ENCODE data around the gene MDFIC2. TPM values are rescaled to one million over a fixed set of nuclear protein-coding genes. Genes with fewer than 3 reads are reported as not detected.
"Not testable (repeated sequence)": the region's sequence is repeated elsewhere in the genome, so short reads cannot be mapped to it uniquely, and the experiment has no call there.

Gene MDFIC2
- total RNA-seq, 4 donors from 2014 or later = not detected

GRCh38 chr3:70224337-70224736 is 88.1 kb downstream of the MDFIC2 start:
- peaks cover 9% of the 10 kb centered on the region for H3K27me3 ChIP-seq
- H3K36me3 ChIP-seq = no peaks in the 10 kb centered on the region
- 48% methylated on average over 5 of the region's 5 CpGs for WGBS
- no peak overlapping the region for H3K27ac ChIP-seq
- H3K4me3 ChIP-seq = no peak overlapping the region
- DNase-seq (ENCODE audit: low spot score in 2 of 2) = no peak
- no peaks in the 10 kb centered on the region for H3K4me1 ChIP-seq
- no peaks in the 10 kb centered on the region for H3K9me3 ChIP-seq
- TF ChIP-seq EP300 (IDR thresholded peaks at IDR 0.05) (no peak), POLR2AphosphoS5 (IDR thresholded peaks at IDR 0.05) (no peak), POLR2A (IDR thresholded peaks at IDR 0.05) (no peak), CTCF (IDR thresholded peaks at IDR 0.05) (no peak)

GRCh38 chr3:70218471-70218870 is 94.0 kb downstream of the MDFIC2 start:
- Histone ChIP-seq H3K9me3 (no peaks in the 10 kb centered on the region), H3K4me1 (no peaks in the 10 kb centered on the region), H3K4me3 (no peak overlapping the region), H3K27ac (no peak overlapping the region), H3K27me3 (peaks cover 6% of the 10 kb centered on the region), H3K36me3 (no peaks in the 10 kb centered on the region)
- no peak for TF ChIP-seq POLR2A (IDR thresholded peaks at IDR 0.05)
- no peak for TF ChIP-seq POLR2AphosphoS5 (IDR thresholded peaks at IDR 0.05)
- no peak for TF ChIP-seq CTCF (IDR thresholded peaks at IDR 0.05)
- WGBS = 50% methylated on average over 3 of the region's 3 CpGs
- no peak for DNase-seq (ENCODE audit: low spot score in 2 of 2)

GRCh38 chr3:70211274-70211673 is 101.2 kb downstream of the MDFIC2 start:
- H3K27me3 ChIP-seq; H3K4me3 ChIP-seq; H3K36me3 ChIP-seq; DNase-seq (ENCODE audit: low spot score in 2 of 2); H3K27ac ChIP-seq; H3K9me3 ChIP-seq; H3K4me1 ChIP-seq: not testable (repeated sequence)

- DNase-seq (ENCODE audit: low spot score in 2 of 2) = no peak
- Histone ChIP-seq H3K4me3 (no peak overlapping the region), H3K36me3 (no peaks in the 10 kb centered on the region), H3K27ac (no peak overlapping the region), H3K4me1 (no peaks in the 10 kb centered on the region), H3K9me3 (no peaks in the 10 kb centered on the region), H3K27me3 (no peaks in the 10 kb centered on the region)
- no peak for TF ChIP-seq POLR2A (IDR thresholded peaks at IDR 0.05)
- no peak for TF ChIP-seq POLR2AphosphoS5 (IDR thresholded peaks at IDR 0.05)
- TF ChIP-seq EP300 (IDR thresholded peaks at IDR 0.05) = no peak
- no peak for TF ChIP-seq CTCF (IDR thresholded peaks at IDR 0.05)
These were observed 110.5 kb downstream of the MDFIC2 start for GRCh38 chr3:70201975-70202374.

- Histone ChIP-seq H3K4me1 (no peaks in the 10 kb centered on the region), H3K36me3 (no peaks in the 10 kb centered on the region), H3K4me3 (no peak overlapping the region), H3K27me3 (peaks cover 5% of the 10 kb centered on the region), H3K27ac (no peak overlapping the region), H3K9me3 (no peaks in the 10 kb centered on the region)
- no peak for TF ChIP-seq POLR2AphosphoS5 (IDR thresholded peaks at IDR 0.05)
- TF ChIP-seq POLR2A (IDR thresholded peaks at IDR 0.05) = no peak
- no peak for TF ChIP-seq CTCF (IDR thresholded peaks at IDR 0.05)
- no peak for TF ChIP-seq EP300 (IDR thresholded peaks at IDR 0.05)
- no peak for DNase-seq (ENCODE audit: low spot score in 2 of 2)
These were observed 122.5 kb downstream of the MDFIC2 start for GRCh38 chr3:70189884-70190473.

- H3K4me1 ChIP-seq = no peaks in the 10 kb centered on the region
- H3K4me3 ChIP-seq = no peak overlapping the region
- DNase-seq (ENCODE audit: low spot score in 2 of 2) = no peak
- peaks cover 16% of the 10 kb centered on the region for H3K27me3 ChIP-seq
- no peaks in the 10 kb centered on the region for H3K36me3 ChIP-seq
- H3K9me3 ChIP-seq = no peaks in the 10 kb centered on the region
- WGBS = 98% methylated on average over 2 of the region's 2 CpGs
- no peak for TF ChIP-seq POLR2AphosphoS5 (IDR thresholded peaks at IDR 0.05)
- TF ChIP-seq CTCF (IDR thresholded peaks at IDR 0.05) = no peak
- TF ChIP-seq EP300 (IDR thresholded peaks at IDR 0.05) = no peak
- no peak for TF ChIP-seq POLR2A (IDR thresholded peaks at IDR 0.05)
- no peak overlapping the region for H3K27ac ChIP-seq
These were observed 126.2 kb downstream of the MDFIC2 start for GRCh38 chr3:70186221-70186620.

Measured in suprapubic skin (tissue), 4 donors.